GM23248 (cell line): ENCODE measurements around the gene ADAMTS9.

ENCODE experiments used
- EZH2 ChIP-seq: fragments of 200-600 bp; sonication (generic); IDR thresholded peaks from 2 replicates; pipeline ENCODE4 v1.6.1; 2018; ENCODE audit warnings: antibody characterized with exemption, mild to moderate bottlenecking; ENCODE audit not compliant: insufficient read depth, poor library complexity, severe bottlenecking
- EZH2phosphoT487 ChIP-seq: fragments of 200-600 bp; sonication (generic); IDR thresholded peaks from 2 replicates; pipeline ENCODE4 v1.6.1; 2018; ENCODE audit warnings: antibody characterized with exemption, moderate library complexity, mild to moderate bottlenecking, low read depth; ENCODE audit not compliant: insufficient read depth

DNA sequence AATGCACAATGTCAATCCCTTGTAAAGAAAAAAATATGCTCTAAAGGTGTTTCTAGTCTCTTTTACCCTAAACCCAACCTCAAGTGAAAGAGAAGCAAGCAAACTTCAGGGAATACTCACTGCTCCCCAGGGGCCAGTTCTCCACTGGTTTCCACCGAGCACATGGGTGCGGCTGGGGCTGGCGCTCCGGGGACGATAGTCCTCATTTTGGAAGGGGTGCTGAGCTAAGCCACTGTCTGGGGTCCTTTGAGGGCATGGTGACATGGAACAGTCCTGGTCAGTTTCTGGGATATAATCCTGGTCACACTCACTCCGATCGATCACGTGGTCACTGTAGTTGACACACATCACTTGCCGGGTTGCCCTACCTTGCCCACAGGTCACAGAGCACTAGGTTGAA lies 86.0 kb downstream of the ADAMTS9 start:
- no peak for TF ChIP-seq EZH2
- TF ChIP-seq EZH2phosphoT487 = no peak
